Measurements from ENCODE around the gene ZNF705A.
"Not testable (repeated sequence)": the region's sequence is repeated elsewhere in the genome, so short reads cannot be mapped to it uniquely, and the experiment has no call there.

ZNF705A gene

GRCh38 chr12:8156845-8157244 is at the start of gene ZNF705A:
TSS of gene ZNF705A (plus strand) at chr12:8157015. CDS start at chr12:8172626, 15,611 bp downstream.
- no peak within 1 kb of the TSS for H3K27ac ChIP-seq (ENCODE audit: low read length)
- H3K9me3 ChIP-seq (ENCODE audit: control insufficient read depth, low read depth, low read length): no peaks in the 10 kb centered on the region
- no peak within 1 kb of the TSS for H3K4me3 ChIP-seq (ENCODE audit: low read length)
- no peaks in the 10 kb centered on the region for H3K27me3 ChIP-seq (ENCODE audit: control insufficient read depth, insufficient read depth, low read length)
- H3K36me3 ChIP-seq (ENCODE audit: control insufficient read depth, low read depth, low read length): no peaks in the 10 kb centered on the region
- no peaks in the 10 kb centered on the region for H3K4me1 ChIP-seq (ENCODE audit: control insufficient read depth, low read depth, low read length)
- no peak within 1 kb of the TSS for H3K9ac ChIP-seq (ENCODE audit: low read length)

- H3K9ac ChIP-seq (ENCODE audit: low read length): no peak overlapping the region
Observed at GRCh38 chr12:8108808-8109398, 47.9 kb upstream of the ZNF705A start.

GRCh38 chr12:8113117-8113516 is 43.7 kb upstream of the ZNF705A start:
- H3K9ac ChIP-seq (ENCODE audit: low read length); H3K4me1 ChIP-seq (ENCODE audit: control insufficient read depth, low read depth, low read length); H3K9me3 ChIP-seq (ENCODE audit: control insufficient read depth, low read depth, low read length); H3K36me3 ChIP-seq (ENCODE audit: control insufficient read depth, low read depth, low read length); H3K27me3 ChIP-seq (ENCODE audit: control insufficient read depth, insufficient read depth, low read length); H3K27ac ChIP-seq (ENCODE audit: low read length); H3K4me3 ChIP-seq (ENCODE audit: low read length): not testable (repeated sequence)

More at GRCh38 chr12:8108808-8109398, 47.9 kb upstream of the ZNF705A start:
- Histone ChIP-seq H3K4me1 (ENCODE audit: control insufficient read depth, low read depth, low read length) (no peaks in the 10 kb centered on the region), H3K9me3 (ENCODE audit: control insufficient read depth, low read depth, low read length) (no peaks in the 10 kb centered on the region), H3K27ac (ENCODE audit: low read length) (no peak overlapping the region), H3K36me3 (ENCODE audit: control insufficient read depth, low read depth, low read length) (no peaks in the 10 kb centered on the region), H3K4me3 (ENCODE audit: low read length) (no peak overlapping the region), H3K27me3 (ENCODE audit: control insufficient read depth, insufficient read depth, low read length) (no peaks in the 10 kb centered on the region)

GRCh38 chr12:8120072-8120713 is 36.6 kb upstream of the ZNF705A start:
- peaks cover 5% of the 10 kb centered on the region for H3K4me1 ChIP-seq (ENCODE audit: control insufficient read depth, low read depth, low read length)
- H3K9ac ChIP-seq (ENCODE audit: low read length): no peak overlapping the region
- no peaks in the 10 kb centered on the region for H3K27me3 ChIP-seq (ENCODE audit: control insufficient read depth, insufficient read depth, low read length)
- H3K9me3 ChIP-seq (ENCODE audit: control insufficient read depth, low read depth, low read length): no peaks in the 10 kb centered on the region
- no peaks in the 10 kb centered on the region for H3K36me3 ChIP-seq (ENCODE audit: control insufficient read depth, low read depth, low read length)
- H3K27ac ChIP-seq (ENCODE audit: low read length): no peak overlapping the region
- H3K4me3 ChIP-seq (ENCODE audit: low read length): no peak overlapping the region

- Histone ChIP-seq H3K27me3 (ENCODE audit: control insufficient read depth, insufficient read depth, low read length) (no peaks in the 10 kb centered on the region), H3K27ac (ENCODE audit: low read length) (no peak within 1 kb of the TSS), H3K4me3 (ENCODE audit: low read length) (no peak within 1 kb of the TSS), H3K9me3 (ENCODE audit: control insufficient read depth, low read depth, low read length) (no peaks in the 10 kb centered on the region), H3K36me3 (ENCODE audit: control insufficient read depth, low read depth, low read length) (no peaks in the 10 kb centered on the region), H3K4me1 (ENCODE audit: control insufficient read depth, low read depth, low read length) (peaks cover 5% of the 10 kb centered on the region), H3K9ac (ENCODE audit: low read length) (no peak within 1 kb of the TSS)
Observed at GRCh38 chr12:8123124-8123912, 33.5 kb upstream of the ZNF705A start, which contains the start of gene CLEC4A. TSS of gene CLEC4A (plus strand) at chr12:8123617. CDS start at chr12:8123879, 262 bp downstream.

- H3K9ac ChIP-seq (ENCODE audit: low read length): no peak overlapping the region
- H3K4me1 ChIP-seq (ENCODE audit: control insufficient read depth, low read depth, low read length): no peaks in the 10 kb centered on the region
- H3K4me3 ChIP-seq (ENCODE audit: low read length): no peak overlapping the region
- H3K36me3 ChIP-seq (ENCODE audit: control insufficient read depth, low read depth, low read length): no peaks in the 10 kb centered on the region
- H3K27me3 ChIP-seq (ENCODE audit: control insufficient read depth, insufficient read depth, low read length): no peaks in the 10 kb centered on the region
- H3K9me3 ChIP-seq (ENCODE audit: control insufficient read depth, low read depth, low read length): no peaks in the 10 kb centered on the region
- no peak overlapping the region for H3K27ac ChIP-seq (ENCODE audit: low read length)
Observed at GRCh38 chr12:8127138-8127537, 29.7 kb upstream of the ZNF705A start.

- not testable (repeated sequence) for H3K4me3 ChIP-seq (ENCODE audit: low read length); H3K27ac ChIP-seq (ENCODE audit: low read length); H3K4me1 ChIP-seq (ENCODE audit: control insufficient read depth, low read depth, low read length); H3K9ac ChIP-seq (ENCODE audit: low read length); H3K27me3 ChIP-seq (ENCODE audit: control insufficient read depth, insufficient read depth, low read length); H3K9me3 ChIP-seq (ENCODE audit: control insufficient read depth, low read depth, low read length); H3K36me3 ChIP-seq (ENCODE audit: control insufficient read depth, low read depth, low read length)
Observed at GRCh38 chr12:8133636-8134397, 23.0 kb upstream of the ZNF705A start.

GRCh38 chr12:8134398-8134930 is 22.4 kb upstream of the ZNF705A start:
- H3K4me3 ChIP-seq (ENCODE audit: low read length); H3K4me1 ChIP-seq (ENCODE audit: control insufficient read depth, low read depth, low read length); H3K36me3 ChIP-seq (ENCODE audit: control insufficient read depth, low read depth, low read length); H3K9me3 ChIP-seq (ENCODE audit: control insufficient read depth, low read depth, low read length); H3K9ac ChIP-seq (ENCODE audit: low read length); H3K27me3 ChIP-seq (ENCODE audit: control insufficient read depth, insufficient read depth, low read length); H3K27ac ChIP-seq (ENCODE audit: low read length): not testable (repeated sequence)

GRCh38 chr12:8141647-8142046 is 15.2 kb upstream of the ZNF705A start:
- H3K9ac ChIP-seq (ENCODE audit: low read length); H3K27ac ChIP-seq (ENCODE audit: low read length); H3K27me3 ChIP-seq (ENCODE audit: control insufficient read depth, insufficient read depth, low read length); H3K9me3 ChIP-seq (ENCODE audit: control insufficient read depth, low read depth, low read length); H3K36me3 ChIP-seq (ENCODE audit: control insufficient read depth, low read depth, low read length); H3K4me3 ChIP-seq (ENCODE audit: low read length): not testable (repeated sequence)
- peaks cover 16% of the 10 kb centered on the region for H3K4me1 ChIP-seq (ENCODE audit: control insufficient read depth, low read depth, low read length)

- no peaks in the 10 kb centered on the region for H3K9me3 ChIP-seq (ENCODE audit: control insufficient read depth, low read depth, low read length)
- no peak overlapping the region for H3K4me3 ChIP-seq (ENCODE audit: low read length)
- peaks cover 16% of the 10 kb centered on the region for H3K4me1 ChIP-seq (ENCODE audit: control insufficient read depth, low read depth, low read length)
- no peaks in the 10 kb centered on the region for H3K36me3 ChIP-seq (ENCODE audit: control insufficient read depth, low read depth, low read length)
- no peak overlapping the region for H3K9ac ChIP-seq (ENCODE audit: low read length)
- H3K27me3 ChIP-seq (ENCODE audit: control insufficient read depth, insufficient read depth, low read length): no peaks in the 10 kb centered on the region
- H3K27ac ChIP-seq (ENCODE audit: low read length): no peak overlapping the region
Observed at GRCh38 chr12:8143261-8143660, 13.6 kb upstream of the ZNF705A start.

All from iPS-18a (cell line).